ENCODE data around the gene CCDC3.

DNA sequence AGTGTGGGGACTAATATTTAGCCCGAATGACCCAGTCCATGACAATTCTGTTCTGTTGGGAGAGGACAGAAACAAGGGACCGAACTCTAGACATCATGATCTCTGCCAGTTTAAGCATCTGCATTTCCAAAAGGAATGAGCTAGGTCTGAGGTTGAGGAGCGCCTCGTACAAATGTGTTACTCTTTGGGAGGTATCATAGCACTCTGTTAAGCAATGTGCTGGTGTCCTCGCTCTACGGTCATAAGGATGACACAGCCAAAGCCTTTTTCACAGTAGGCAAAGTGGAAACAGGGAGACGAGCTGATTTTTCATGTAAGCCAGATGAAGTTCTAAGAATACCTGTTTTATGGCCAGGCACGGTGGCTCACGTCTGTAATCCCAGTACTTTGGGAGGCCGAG lies 15.4 kb upstream of the CCDC3 start:
- no peak for TF ChIP-seq SIN3A (IDR thresholded peaks at IDR 0.05; ENCODE audit: borderline replicate concordance, insufficient read depth, low read length)
- TF ChIP-seq, protein P1, sequence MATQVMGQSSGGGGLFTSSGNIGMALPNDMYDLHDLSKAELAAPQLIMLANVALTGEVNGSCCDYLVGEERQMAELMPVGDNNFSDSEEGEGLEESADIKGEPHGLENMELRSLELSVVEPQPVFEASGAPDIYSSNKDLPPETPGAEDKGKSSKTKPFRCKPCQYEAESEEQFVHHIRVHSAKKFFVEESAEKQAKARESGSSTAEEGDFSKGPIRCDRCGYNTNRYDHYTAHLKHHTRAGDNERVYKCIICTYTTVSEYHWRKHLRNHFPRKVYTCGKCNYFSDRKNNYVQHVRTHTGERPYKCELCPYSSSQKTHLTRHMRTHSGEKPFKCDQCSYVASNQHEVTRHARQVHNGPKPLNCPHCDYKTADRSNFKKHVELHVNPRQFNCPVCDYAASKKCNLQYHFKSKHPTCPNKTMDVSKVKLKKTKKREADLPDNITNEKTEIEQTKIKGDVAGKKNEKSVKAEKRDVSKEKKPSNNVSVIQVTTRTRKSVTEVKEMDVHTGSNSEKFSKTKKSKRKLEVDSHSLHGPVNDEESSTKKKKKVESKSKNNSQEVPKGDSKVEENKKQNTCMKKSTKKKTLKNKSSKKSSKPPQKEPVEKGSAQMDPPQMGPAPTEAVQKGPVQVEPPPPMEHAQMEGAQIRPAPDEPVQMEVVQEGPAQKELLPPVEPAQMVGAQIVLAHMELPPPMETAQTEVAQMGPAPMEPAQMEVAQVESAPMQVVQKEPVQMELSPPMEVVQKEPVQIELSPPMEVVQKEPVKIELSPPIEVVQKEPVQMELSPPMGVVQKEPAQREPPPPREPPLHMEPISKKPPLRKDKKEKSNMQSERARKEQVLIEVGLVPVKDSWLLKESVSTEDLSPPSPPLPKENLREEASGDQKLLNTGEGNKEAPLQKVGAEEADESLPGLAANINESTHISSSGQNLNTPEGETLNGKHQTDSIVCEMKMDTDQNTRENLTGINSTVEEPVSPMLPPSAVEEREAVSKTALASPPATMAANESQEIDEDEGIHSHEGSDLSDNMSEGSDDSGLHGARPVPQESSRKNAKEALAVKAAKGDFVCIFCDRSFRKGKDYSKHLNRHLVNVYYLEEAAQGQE (IDR thresholded peaks at IDR 0.05; ENCODE audit: insufficient read depth in 1 of 2, low read depth in 2 of 2, low read length in 2 of 2) = no peak

Measured in PFSK-1 (cell line).